ENCODE results near the gene DAAM2. TPM values are rescaled to one million over a fixed set of nuclear protein-coding genes. Genes with fewer than 3 reads are reported as not detected.

The DAAM2 gene
- total RNA-seq, 2 experiments from 2014 or later = not detected

- H3K36me3 Mint-ChIP-seq (ENCODE audit: low read depth) = no peaks in the 10 kb centered on the region
- no peak overlapping the region for H3K27ac Mint-ChIP-seq
- DNase-seq (no peak), ATAC-seq (ENCODE audit: poor library complexity) (no peak)
- intact Hi-C loops (cut with DNase I, micrococcal nuclease) = no loop called here
- TF ChIP-seq, protein P1, sequence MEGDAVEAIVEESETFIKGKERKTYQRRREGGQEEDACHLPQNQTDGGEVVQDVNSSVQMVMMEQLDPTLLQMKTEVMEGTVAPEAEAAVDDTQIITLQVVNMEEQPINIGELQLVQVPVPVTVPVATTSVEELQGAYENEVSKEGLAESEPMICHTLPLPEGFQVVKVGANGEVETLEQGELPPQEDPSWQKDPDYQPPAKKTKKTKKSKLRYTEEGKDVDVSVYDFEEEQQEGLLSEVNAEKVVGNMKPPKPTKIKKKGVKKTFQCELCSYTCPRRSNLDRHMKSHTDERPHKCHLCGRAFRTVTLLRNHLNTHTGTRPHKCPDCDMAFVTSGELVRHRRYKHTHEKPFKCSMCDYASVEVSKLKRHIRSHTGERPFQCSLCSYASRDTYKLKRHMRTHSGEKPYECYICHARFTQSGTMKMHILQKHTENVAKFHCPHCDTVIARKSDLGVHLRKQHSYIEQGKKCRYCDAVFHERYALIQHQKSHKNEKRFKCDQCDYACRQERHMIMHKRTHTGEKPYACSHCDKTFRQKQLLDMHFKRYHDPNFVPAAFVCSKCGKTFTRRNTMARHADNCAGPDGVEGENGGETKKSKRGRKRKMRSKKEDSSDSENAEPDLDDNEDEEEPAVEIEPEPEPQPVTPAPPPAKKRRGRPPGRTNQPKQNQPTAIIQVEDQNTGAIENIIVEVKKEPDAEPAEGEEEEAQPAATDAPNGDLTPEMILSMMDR (IDR thresholded peaks at IDR 0.05) = no peak
- H3K9me3 Mint-ChIP-seq = no peaks in the 10 kb centered on the region
- POLR2A ChIA-PET = no interaction called here
- CTCF ChIA-PET = no interaction called here
- H3K36me3 ChIP-seq (ENCODE audit: insufficient read depth, low read length) = no peaks in the 10 kb centered on the region
- no peaks in the 10 kb centered on the region for H3K9me3 ChIP-seq (ENCODE audit: control insufficient read depth in 1 of 2, insufficient read depth in 1 of 2, low read length in 2 of 2)
- no peak overlapping the region for H3K4me3 ChIP-seq (ENCODE audit: low read length)
- no peak overlapping the region for H3K4me3 Mint-ChIP-seq
- no peaks in the 10 kb centered on the region for H3K4me1 ChIP-seq (ENCODE audit: insufficient read depth, low read length)
- H3K27ac ChIP-seq (ENCODE audit: low read depth in 1 of 2, low read length in 2 of 2) = no peak overlapping the region
- peaks cover 4% of the 10 kb centered on the region in 2 experiments for H3K27me3 ChIP-seq (ENCODE audit: control insufficient read depth in 1 of 2, insufficient read depth in 2 of 2, low read length in 2 of 2)
- no peaks in the 10 kb centered on the region for H3K4me1 Mint-ChIP-seq (ENCODE audit: low read depth)
- peaks cover 30% of the 10 kb centered on the region for H3K27me3 Mint-ChIP-seq
Observed at GRCh38 chr6:39804466-39805065, 12.4 kb downstream of the DAAM2 start.

GRCh38 chr6:39806278-39806677 lies 14.1 kb downstream of the DAAM2 start:
- ATAC-seq (ENCODE audit: poor library complexity) (no peak), DNase-seq (no peak)
- no peaks in the 10 kb centered on the region for H3K4me1 ChIP-seq (ENCODE audit: insufficient read depth, low read length)
- no peak overlapping the region for H3K27ac ChIP-seq (ENCODE audit: low read depth in 1 of 2, low read length in 2 of 2)
- H3K4me1 Mint-ChIP-seq (ENCODE audit: low read depth) = no peaks in the 10 kb centered on the region
- peaks cover 4% of the 10 kb centered on the region in 2 experiments for H3K27me3 ChIP-seq (ENCODE audit: control insufficient read depth in 1 of 2, insufficient read depth in 2 of 2, low read length in 2 of 2)
- intact Hi-C loops (cut with DNase I, micrococcal nuclease) = no loop called here
- no peak overlapping the region for H3K4me3 Mint-ChIP-seq
- no peaks in the 10 kb centered on the region for H3K36me3 ChIP-seq (ENCODE audit: insufficient read depth, low read length)
- no peaks in the 10 kb centered on the region for H3K9me3 ChIP-seq (ENCODE audit: control insufficient read depth in 1 of 2, insufficient read depth in 1 of 2, low read length in 2 of 2)
- ChIA-PET CTCF (no interaction called here), POLR2A (no interaction called here)
- no peaks in the 10 kb centered on the region for H3K9me3 Mint-ChIP-seq
- H3K4me3 ChIP-seq (ENCODE audit: low read length) = no peak overlapping the region
- TF ChIP-seq, protein P1 (IDR thresholded peaks at IDR 0.05) = no peak
- peaks cover 35% of the 10 kb centered on the region for H3K27me3 Mint-ChIP-seq
- H3K27ac Mint-ChIP-seq = no peak overlapping the region
- H3K36me3 Mint-ChIP-seq (ENCODE audit: low read depth) = no peaks in the 10 kb centered on the region

DNA sequence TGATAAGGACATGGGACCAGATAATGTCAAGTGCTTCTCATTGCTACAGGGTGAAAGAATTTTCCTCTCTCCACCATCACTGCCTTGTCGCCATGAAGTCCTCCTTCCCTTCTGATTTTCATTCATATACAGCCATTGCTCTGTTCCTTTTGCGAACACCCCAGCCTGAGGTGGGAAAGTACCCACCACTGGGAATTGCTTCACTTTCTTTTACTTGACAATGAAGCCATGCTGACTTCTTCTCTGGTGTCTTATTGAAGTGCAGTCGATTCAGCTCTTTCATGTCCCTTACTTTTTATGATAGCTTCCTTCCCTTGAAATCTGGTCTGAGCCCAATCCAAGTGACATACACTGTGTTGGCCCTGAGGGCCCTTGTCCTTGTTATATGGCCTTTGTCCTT lies 16.2 kb downstream of the DAAM2 start:
- Mint-ChIP-seq H3K4me3 (no peak overlapping the region), H3K27ac (no peak overlapping the region), H3K9me3 (no peaks in the 10 kb centered on the region), H3K27me3 (peaks cover 40% of the 10 kb centered on the region), H3K4me1 (ENCODE audit: low read depth) (no peaks in the 10 kb centered on the region), H3K36me3 (ENCODE audit: low read depth) (no peaks in the 10 kb centered on the region)
- POLR2A ChIA-PET = no interaction called here
- DNase-seq = no peak
- no peak for ATAC-seq (ENCODE audit: poor library complexity)
- CTCF ChIA-PET = no interaction called here
- H3K4me3 ChIP-seq (ENCODE audit: low read length) = no peak overlapping the region
- H3K27ac ChIP-seq (ENCODE audit: low read depth in 1 of 2, low read length in 2 of 2) = no peak overlapping the region
- TF ChIP-seq, protein P1 (IDR thresholded peaks at IDR 0.05) = no peak
- H3K4me1 ChIP-seq (ENCODE audit: insufficient read depth, low read length) = no peaks in the 10 kb centered on the region
- peaks cover 4% of the 10 kb centered on the region in 2 experiments for H3K27me3 ChIP-seq (ENCODE audit: control insufficient read depth in 1 of 2, insufficient read depth in 2 of 2, low read length in 2 of 2)
- no peaks in the 10 kb centered on the region for H3K9me3 ChIP-seq (ENCODE audit: control insufficient read depth in 1 of 2, insufficient read depth in 1 of 2, low read length in 2 of 2)
- no peaks in the 10 kb centered on the region for H3K36me3 ChIP-seq (ENCODE audit: insufficient read depth, low read length)
- intact Hi-C loops (cut with DNase I, micrococcal nuclease) = no loop called here
